CD8-positive, alpha-beta memory T cell (primary cell): ENCODE measurements around the gene DGAT2. TPM values are rescaled to one million over a fixed set of nuclear protein-coding genes. Genes with fewer than 3 reads are reported as not detected.

Source experiments
- CTCF ChIA-PET: fragments of 350-600 bp; sonication (Branson Sonifier 250); formaldehyde crosslinking; loops from one replicate; lab custom pipeline; 2021; ENCODE audit warnings: antibody characterized with exemption; lab: Charles Lee
- POLR2A ChIA-PET: fragments of 350-600 bp; sonication (Branson Sonifier 250); formaldehyde crosslinking; loops from one replicate; lab custom pipeline; 2021; ENCODE audit warnings: antibody characterized with exemption; lab: Charles Lee
- DNase-seq, 5 donors: peaks; one replicate each; pipeline versions ENCODE4 v3.0.0 to v3.0.0-alpha.2; 2020 to 2022; ENCODE audit warnings: mixed read lengths in 1 of 5
- H3K27ac ChIP-seq: one replicate; pipeline ENCODE4 v1.7.0; 2013; ENCODE audit warnings: low read depth, mild to moderate bottlenecking, low read length, moderate library complexity
- H3K27me3 ChIP-seq: 2 replicates; pipeline ENCODE4 v1.7.0; 2013; ENCODE audit warnings: low read length, mild to moderate bottlenecking; ENCODE audit not compliant: insufficient read depth, poor library complexity, severe bottlenecking
- H3K36me3 ChIP-seq: 2 replicates; pipeline ENCODE4 v1.7.0; 2013; ENCODE audit warnings: mild to moderate bottlenecking, low read length, moderate library complexity; ENCODE audit not compliant: insufficient read depth
- H3K4me1 ChIP-seq: 2 replicates; pipeline ENCODE4 v1.7.0; 2013; ENCODE audit warnings: mild to moderate bottlenecking, low read length, moderate library complexity; ENCODE audit not compliant: insufficient read depth
- H3K4me3 ChIP-seq: 2 replicates; pipeline ENCODE4 v1.7.0; 2013; ENCODE audit warnings: mild to moderate bottlenecking, low read length
- H3K9me3 ChIP-seq: 2 replicates; pipeline ENCODE4 v1.7.0; 2013; ENCODE audit warnings: mild to moderate bottlenecking, low read length
- H3K27ac Mint-ChIP-seq, 8 donors: one replicate each; pipeline ENCODE4 v1.8.0; 2020 to 2021; ENCODE audit warnings: mixed read lengths in 8 of 8, mild to moderate bottlenecking in 6 of 8, inconsistent platforms in 3 of 8, moderate library complexity in 3 of 8
- H3K27me3 Mint-ChIP-seq, 2 donors: one replicate each; pipeline ENCODE4 v1.8.0; 2020 to 2021; ENCODE audit warnings: mixed read lengths in 2 of 2, mild to moderate bottlenecking in 1 of 2, moderate library complexity in 1 of 2
- H3K36me3 Mint-ChIP-seq, 3 donors: one replicate each; pipeline ENCODE4 v1.8.0; 2020 to 2021; ENCODE audit warnings: mixed read lengths in 3 of 3, inconsistent platforms in 1 of 3, mild to moderate bottlenecking in 1 of 3
- H3K4me1 Mint-ChIP-seq, 3 donors: one replicate each; pipeline ENCODE4 v1.8.0; 2020 to 2021; ENCODE audit warnings: mixed read lengths in 3 of 3, inconsistent platforms in 1 of 3, mild to moderate bottlenecking in 1 of 3
- H3K4me3 Mint-ChIP-seq, 7 donors: one replicate each; pipeline ENCODE4 v1.8.0; 2020 to 2021; ENCODE audit warnings: mixed read lengths in 7 of 7, mild to moderate bottlenecking in 6 of 7, moderate library complexity in 4 of 7, inconsistent platforms in 2 of 7
- H3K9me3 Mint-ChIP-seq, 5 donors: one replicate each; pipeline ENCODE4 v1.8.0; 2020 to 2022; ENCODE audit warnings: mixed read lengths in 5 of 5, mild to moderate bottlenecking in 3 of 5, moderate library complexity in 2 of 5, inconsistent platforms in 1 of 5
- polyA plus RNA-seq: library from polyadenylated mRNA; unstranded; fragments of 300-500 nt; fragmentation: Illumina TruSeq; gene quantifications from one replicate; pipeline ENCODE4 v1.2.3, GENCODE V29; 2021
- total RNA-seq, 2 experiments: library from RNA; stranded (reverse); gene quantifications; one replicate each; pipeline ENCODE4 v1.2.3, GENCODE V29; 2021

Gene DGAT2
- total and polyA plus RNA-seq, 3 experiments from 2014 or later = 5.5 to 5.6 TPM; not detected in 1

DNA sequence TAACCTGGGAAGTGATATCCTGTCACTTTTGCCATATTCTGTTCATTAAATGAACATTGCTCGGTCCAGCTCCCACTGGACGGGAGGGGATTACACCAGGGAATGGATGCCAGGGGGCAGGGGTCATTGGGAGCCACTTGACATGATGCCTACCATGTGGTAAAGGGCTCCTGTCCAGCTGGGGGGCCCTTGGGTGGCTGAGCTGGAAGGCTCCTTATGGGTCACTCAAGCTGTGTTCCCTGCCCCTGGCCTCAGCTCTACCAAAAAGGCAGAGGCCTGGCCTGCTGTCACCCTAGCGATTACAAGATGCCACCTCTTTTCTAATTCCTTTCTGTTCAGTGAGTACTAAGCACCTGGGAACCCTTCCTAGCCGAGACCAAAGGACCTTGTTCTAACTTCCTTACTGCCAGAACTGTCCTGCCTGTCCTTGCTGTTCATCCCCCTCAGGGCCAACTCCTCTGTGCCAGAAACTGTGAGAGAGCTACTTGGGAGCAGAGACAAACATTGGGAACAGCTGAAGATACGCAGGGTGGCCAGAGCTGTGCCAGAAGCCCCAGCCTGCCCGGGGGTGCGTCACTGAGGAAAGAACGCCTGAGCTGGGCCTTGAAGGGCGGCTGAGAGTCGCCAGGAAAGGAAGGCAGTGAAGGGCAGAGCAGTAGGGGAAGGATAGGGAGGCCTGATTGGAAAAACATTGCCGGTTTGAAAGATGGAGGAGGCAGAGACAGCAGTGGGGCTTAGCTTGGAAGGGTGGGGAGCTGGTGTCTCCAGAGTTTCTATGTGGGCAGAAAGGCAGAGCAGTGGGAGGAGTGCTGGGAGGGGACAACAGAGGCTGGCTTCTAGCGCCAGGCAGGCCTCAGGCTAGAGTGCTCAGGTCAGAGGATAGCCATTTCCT, 33.7 kb downstream of the DGAT2 start:
- peaks cover 6 to 14% (median 9%) of the 10 kb centered on the region in 3 donors for H3K4me1 Mint-ChIP-seq
- no peak for DNase-seq
- H3K27me3 Mint-ChIP-seq = peaks cover under 1 to 1% of the 10 kb centered on the region in 2 donors
- H3K36me3 Mint-ChIP-seq = no peaks in the 10 kb centered on the region
- H3K4me1 ChIP-seq = peaks cover 12% of the 10 kb centered on the region
- ChIA-PET CTCF (interaction anchor here (0.7 to 3.3 kb wide), 15 partner anchors 8 to 871 kb away, joined by 3 to 94 read pairs (median 6); partner anchors contain the start of gene UVRAG), POLR2A (no interaction called here)
- H3K9me3 ChIP-seq = no peaks in the 10 kb centered on the region
- no peaks in the 10 kb centered on the region for H3K36me3 ChIP-seq
- H3K9me3 Mint-ChIP-seq = no peaks in the 10 kb centered on the region
- H3K4me3 Mint-ChIP-seq = peak overlapping the region in 1 of 7 donors; percentile 55
- no peak overlapping the region for H3K27ac ChIP-seq
- H3K27me3 ChIP-seq = no peaks in the 10 kb centered on the region
- no peak overlapping the region for H3K4me3 ChIP-seq
- H3K27ac Mint-ChIP-seq = peak overlapping the region in 1 of 8 donors; percentile 73

DNA sequence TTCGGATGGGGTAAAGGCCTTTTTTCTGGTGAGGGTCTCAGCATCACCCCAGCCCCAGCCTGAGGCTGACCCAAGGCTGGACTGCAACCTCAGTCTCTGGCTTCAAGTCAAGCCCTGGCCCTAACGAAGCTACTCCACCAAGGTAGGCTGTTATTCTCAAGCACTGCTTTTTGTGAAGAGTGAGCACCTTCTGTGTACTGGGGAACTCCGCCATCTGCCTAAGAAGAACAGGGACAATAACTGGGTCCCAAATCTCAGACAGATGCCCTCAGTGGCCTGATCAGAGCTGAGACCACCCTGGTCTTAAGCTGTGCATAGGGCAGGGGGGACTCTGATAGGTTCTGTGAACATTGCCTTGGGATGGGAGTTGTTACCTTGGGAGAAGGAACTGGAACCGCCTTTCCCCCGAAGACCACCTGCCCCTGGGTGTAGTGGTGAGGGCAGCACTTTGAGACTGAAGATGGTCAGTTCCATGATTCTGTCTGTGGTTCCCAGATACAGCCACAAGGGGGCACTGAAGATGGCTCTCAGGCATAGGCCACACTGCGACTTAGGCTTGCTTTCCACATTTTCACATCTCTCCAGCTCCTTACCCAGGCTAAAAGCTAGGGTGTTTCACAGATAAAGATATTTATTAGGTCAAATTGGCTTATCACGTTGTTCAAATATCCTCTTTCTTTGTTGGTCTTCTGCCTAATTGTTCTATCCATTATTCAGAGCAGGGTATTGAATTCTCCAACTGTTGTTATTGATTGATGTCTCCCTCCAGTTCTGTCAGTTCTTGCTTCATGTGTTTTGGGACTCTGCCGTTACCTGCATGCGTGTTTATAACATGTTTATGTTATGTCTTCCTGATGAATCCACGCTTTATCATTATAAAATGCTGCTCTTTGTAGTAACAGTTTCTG, 34.6 kb downstream of the DGAT2 start:
- Histone ChIP-seq H3K4me1 (peaks cover 12% of the 10 kb centered on the region), H3K36me3 (no peaks in the 10 kb centered on the region), H3K27me3 (no peaks in the 10 kb centered on the region), H3K4me3 (no peak overlapping the region), H3K9me3 (no peaks in the 10 kb centered on the region), H3K27ac (no peak overlapping the region)
- no peaks in the 10 kb centered on the region for H3K9me3 Mint-ChIP-seq
- H3K4me3 Mint-ChIP-seq = no peak overlapping the region
- H3K27me3 Mint-ChIP-seq = peaks cover 2 to 3% of the 10 kb centered on the region in 2 donors
- peak; percentile 47 to 77 (median 56) for DNase-seq
- ChIA-PET CTCF (interaction anchor here (0.6 to 3.3 kb wide), 16 partner anchors 8 to 515 kb away, joined by 3 to 94 read pairs (median 6); partner anchors contain the start of gene UVRAG), POLR2A (no interaction called here)
- H3K27ac Mint-ChIP-seq = no peak overlapping the region
- H3K36me3 Mint-ChIP-seq = no peaks in the 10 kb centered on the region
- peaks cover 6 to 14% (median 9%) of the 10 kb centered on the region in 3 donors for H3K4me1 Mint-ChIP-seq

GRCh38 chr11:75809111-75809510, 40.5 kb downstream of the DGAT2 start:
- Mint-ChIP-seq H3K27ac (no peak overlapping the region), H3K36me3 (no peaks in the 10 kb centered on the region), H3K4me1 (peaks cover 7 to 9% (median 8%) of the 10 kb centered on the region in 3 donors), H3K9me3 (no peaks in the 10 kb centered on the region), H3K4me3 (no peak overlapping the region), H3K27me3 (peaks cover 2 to 3% of the 10 kb centered on the region in 2 donors)
- H3K27ac ChIP-seq = no peak overlapping the region
- no peak for DNase-seq
- ChIA-PET POLR2A (no interaction called here), CTCF (no interaction called here)
- no peaks in the 10 kb centered on the region for H3K9me3 ChIP-seq
- no peak overlapping the region for H3K4me3 ChIP-seq
- H3K4me1 ChIP-seq = peaks cover 5% of the 10 kb centered on the region
- H3K27me3 ChIP-seq = no peaks in the 10 kb centered on the region
- H3K36me3 ChIP-seq = no peaks in the 10 kb centered on the region

DNA sequence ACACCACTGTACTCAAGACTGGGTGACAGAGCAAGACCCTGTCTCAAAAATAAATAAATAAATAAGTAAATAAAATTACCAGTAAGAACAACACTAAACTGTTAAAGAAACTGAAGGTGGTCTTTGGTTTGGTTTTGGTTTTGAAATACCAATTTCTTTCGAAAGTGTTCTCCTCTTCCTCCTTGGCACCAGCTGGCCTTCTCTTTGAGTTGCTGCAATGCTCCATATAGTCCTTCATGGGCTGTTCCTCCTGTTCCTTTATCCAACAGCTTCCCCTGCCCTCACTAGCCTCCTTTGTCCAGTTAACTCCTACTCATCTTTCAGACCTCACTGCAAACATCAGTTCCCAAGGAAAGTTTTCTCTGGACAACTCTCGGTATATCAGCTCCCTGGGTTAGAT, 41.4 kb downstream of the DGAT2 start:
- no peaks in the 10 kb centered on the region for H3K36me3 ChIP-seq
- H3K4me3 ChIP-seq = no peak overlapping the region
- ChIA-PET POLR2A (interaction anchor here (0.6 kb wide), 1 partner anchor 53 kb away, joined by 3 read pairs; no protein-coding TSS in a partner anchor), CTCF (no interaction called here)
- no peak for DNase-seq
- no peaks in the 10 kb centered on the region for H3K27me3 ChIP-seq
- Mint-ChIP-seq H3K27ac (no peak overlapping the region), H3K4me1 (peaks cover 10 to 13% (median 13%) of the 10 kb centered on the region in 3 donors), H3K9me3 (no peaks in the 10 kb centered on the region), H3K27me3 (peaks cover 3 to 8% of the 10 kb centered on the region in 2 donors), H3K4me3 (no peak overlapping the region), H3K36me3 (peaks cover 0 to 3% (median 0%) of the 10 kb centered on the region in 3 donors)
- peaks cover 8% of the 10 kb centered on the region for H3K4me1 ChIP-seq
- H3K9me3 ChIP-seq = no peaks in the 10 kb centered on the region
- H3K27ac ChIP-seq = no peak overlapping the region

- Mint-ChIP-seq H3K27ac (peak overlapping the region in 2 of 8 donors; percentile 7 to 24), H3K4me3 (peak overlapping the region in 2 of 7 donors; percentile 21 to 38), H3K9me3 (no peaks in the 10 kb centered on the region), H3K4me1 (peaks cover 11 to 13% (median 13%) of the 10 kb centered on the region in 3 donors), H3K36me3 (peaks cover 0 to 5% (median 0%) of the 10 kb centered on the region in 3 donors), H3K27me3 (peaks cover 3 to 8% of the 10 kb centered on the region in 2 donors)
- no peaks in the 10 kb centered on the region for H3K27me3 ChIP-seq
- ChIA-PET CTCF (interaction anchor here (0.8 to 1.0 kb wide), 2 partner anchors 8 to 57 kb away, joined by 3 to 5 read pairs; no protein-coding TSS in a partner anchor), POLR2A (interaction anchor here (0.6 kb wide), 1 partner anchor 52 kb away, joined by 3 read pairs; no protein-coding TSS in a partner anchor)
- H3K4me3 ChIP-seq = no peak overlapping the region
- H3K27ac ChIP-seq = no peak overlapping the region
- H3K4me1 ChIP-seq = peaks cover 8% of the 10 kb centered on the region
- H3K36me3 ChIP-seq = no peaks in the 10 kb centered on the region
- no peaks in the 10 kb centered on the region for H3K9me3 ChIP-seq
- no peak for DNase-seq
These were observed 42.2 kb downstream of the DGAT2 start for GRCh38 chr11:75810637-75811390.

GRCh38 chr11:75811485-75811884, 42.9 kb downstream of the DGAT2 start:
- H3K9me3 Mint-ChIP-seq = no peaks in the 10 kb centered on the region
- no peak for DNase-seq
- peak overlapping the region in 1 of 7 donors; percentile 29 for H3K4me3 Mint-ChIP-seq
- Histone ChIP-seq H3K27ac (no peak overlapping the region), H3K4me1 (peaks cover 14% of the 10 kb centered on the region), H3K9me3 (no peaks in the 10 kb centered on the region), H3K4me3 (no peak overlapping the region), H3K27me3 (no peaks in the 10 kb centered on the region), H3K36me3 (no peaks in the 10 kb centered on the region)
- peaks cover 3 to 8% of the 10 kb centered on the region in 2 donors for H3K27me3 Mint-ChIP-seq
- ChIA-PET POLR2A (no interaction called here), CTCF (interaction anchor here (0.8 to 1.0 kb wide), 2 partner anchors 8 to 57 kb away, joined by 3 to 5 read pairs; no protein-coding TSS in a partner anchor)
- peak overlapping the region in 2 of 8 donors; percentile 22 to 24 for H3K27ac Mint-ChIP-seq
- peaks cover 11 to 13% (median 13%) of the 10 kb centered on the region in 3 donors for H3K4me1 Mint-ChIP-seq
- peaks cover 0 to 5% (median 0%) of the 10 kb centered on the region in 3 donors for H3K36me3 Mint-ChIP-seq

- ChIA-PET CTCF (interaction anchor here (0.6 to 4.5 kb wide), 4 partner anchors 10 to 396 kb away, joined by 3 to 35 read pairs (median 4); no protein-coding TSS in a partner anchor), POLR2A (no interaction called here)
- Mint-ChIP-seq H3K27me3 (peaks cover under 1 to 6% of the 10 kb centered on the region in 2 donors), H3K27ac (peak overlapping the region in 1 of 8 donors; percentile 33), H3K4me1 (peaks cover 11 to 13% (median 13%) of the 10 kb centered on the region in 3 donors), H3K9me3 (no peaks in the 10 kb centered on the region), H3K4me3 (no peak overlapping the region), H3K36me3 (peaks cover 0 to 5% (median 0%) of the 10 kb centered on the region in 3 donors)
- no peak overlapping the region for H3K27ac ChIP-seq
- no peaks in the 10 kb centered on the region for H3K36me3 ChIP-seq
- no peak overlapping the region for H3K4me3 ChIP-seq
- no peak for DNase-seq
- H3K27me3 ChIP-seq = no peaks in the 10 kb centered on the region
- no peaks in the 10 kb centered on the region for H3K9me3 ChIP-seq
- H3K4me1 ChIP-seq = peaks cover 21% of the 10 kb centered on the region
These were observed 44.0 kb downstream of the DGAT2 start for GRCh38 chr11:75812542-75813040.
